Activated CD4-positive, alpha-beta T cell treated with anti-CD3 and anti-CD28 coated beads, Interleukin-2, amount 50 U/mL, for 24 hours (primary cell): Measurements from ENCODE around the gene PPM1L.
A peak's percentile ranks its signal among the peaks of the same experiment; 100 is the strongest.

ENCODE experiments used
- DNase-seq, 2 donors: peaks; one replicate each; pipeline ENCODE4 v3.0.0-alpha.2; 2020; ENCODE audit warnings: low read depth in 1 of 2, low spot score in 1 of 2

Gene PPM1L

GRCh38 chr3:160921020-160921635 lies 165.1 kb downstream of the PPM1L start:
- DNase-seq, result no peak

GRCh38 chr3:160924776-160925175 lies 168.7 kb downstream of the PPM1L start:
- DNase-seq, result no peak

- DNase-seq, result no peak
Measured at GRCh38 chr3:160927620-160928019, 171.6 kb downstream of the PPM1L start.

- DNase-seq, result no peak
Measured at GRCh38 chr3:160928183-160928726, 172.2 kb downstream of the PPM1L start.

GRCh38 chr3:160929595-160929994 lies 173.6 kb downstream of the PPM1L start:
- no peak for DNase-seq

- DNase-seq, result no peak
Measured at GRCh38 chr3:160931474-160931873, 175.4 kb downstream of the PPM1L start.

GRCh38 chr3:160935413-160936095 lies 179.5 kb downstream of the PPM1L start:
- DNase-seq, result no peak

GRCh38 chr3:160941885-160942494 lies 186.0 kb downstream of the PPM1L start:
- DNase-seq, result peak; percentile 32 to 69

- no peak for DNase-seq
Measured at GRCh38 chr3:160943996-160944395, 188.0 kb downstream of the PPM1L start.

- no peak for DNase-seq
Measured at GRCh38 chr3:160945336-160945735, 189.3 kb downstream of the PPM1L start.

GRCh38 chr3:160948273-160948672 lies 192.2 kb downstream of the PPM1L start:
- DNase-seq, result no peak

GRCh38 chr3:160949460-160949859 lies 193.4 kb downstream of the PPM1L start:
- no peak for DNase-seq

- no peak for DNase-seq
Measured at GRCh38 chr3:160950542-160950941, 194.5 kb downstream of the PPM1L start.

- no peak for DNase-seq
Measured at GRCh38 chr3:160950954-160951353, 194.9 kb downstream of the PPM1L start.

- no peak for DNase-seq
Measured at GRCh38 chr3:160951642-160952487, 195.8 kb downstream of the PPM1L start.

- DNase-seq, result no peak
Measured at GRCh38 chr3:160953686-160954085, 197.7 kb downstream of the PPM1L start.

- no peak for DNase-seq
Measured at GRCh38 chr3:160956785-160957184, 200.8 kb downstream of the PPM1L start.

- no peak for DNase-seq
Measured at GRCh38 chr3:160960568-160960967, 204.5 kb downstream of the PPM1L start.

- DNase-seq, result no peak
Measured at GRCh38 chr3:160963949-160964348, 207.9 kb downstream of the PPM1L start.

GRCh38 chr3:160968761-160969160 lies 212.7 kb downstream of the PPM1L start:
- DNase-seq, result no peak

GRCh38 chr3:160973067-160973809 lies 217.2 kb downstream of the PPM1L start:
- DNase-seq, result no peak
